Testis (tissue), 3 donors: ENCODE results near the gene PTCH2. TPM values are rescaled to one million over a fixed set of nuclear protein-coding genes. Genes with fewer than 3 reads are reported as not detected.
A peak's percentile ranks its signal among the peaks of the same experiment; 100 is the strongest.

Experiments used
- DNase-seq: peaks from one replicate; pipeline ENCODE4 v3.0.0-alpha.2; 2019
- H3K27ac ChIP-seq, 2 donors: fragments of 200-600 bp; sonication (generic); one replicate each; pipeline ENCODE4 v1.5.1; 2019
- H3K27me3 ChIP-seq: fragments of 200-600 bp; sonication (generic); one replicate; pipeline ENCODE4 v1.5.1; 2019
- H3K36me3 ChIP-seq: fragments of 200-600 bp; sonication (generic); one replicate; pipeline ENCODE4 v1.5.1; 2017; ENCODE audit warnings: low read depth; ENCODE audit errors: missing control alignments
- H3K4me1 ChIP-seq: fragments of 200-600 bp; sonication (generic); one replicate; pipeline ENCODE4 v1.5.1; 2019
- H3K4me3 ChIP-seq, 2 donors: fragments of 200-600 bp; sonication (generic); one replicate each; pipeline ENCODE4 v1.5.1; 2017 to 2019
- H3K9me3 ChIP-seq: fragments of 200-600 bp; sonication (generic); one replicate; pipeline ENCODE4 v1.5.1; 2017
- CTCF ChIP-seq, 3 experiments: fragments of 450-650 bp in 2 of 3; fragments of 200-600 bp in 1 of 3; sonication (generic) in 1 of 3; IDR thresholded peaks; one replicate each; pipeline ENCODE4 v1.5.1; 2016 to 2019; ENCODE audit warnings: antibody characterized with exemption in 3 of 3, mild to moderate bottlenecking in 2 of 3, moderate library complexity in 1 of 3
- POLR2A ChIP-seq: fragments of 450-650 bp; IDR thresholded peaks from one replicate; pipeline ENCODE4 v1.6.1; 2017; ENCODE audit warnings: antibody characterized with exemption, mild to moderate bottlenecking, moderate library complexity
- WGBS, 2 donors: methylation state at CpG; one replicate each; pipeline ENCODE4 v1.1.5; 2018; 5-methylcytosine and 5-hydroxymethylcytosine counted together
- intact Hi-C: fragments of 100-400 bp; cut with DNase I; formaldehyde crosslinking; loops from one replicate; pipeline ENCODE4 v1.15.1; 2023; ENCODE audit warnings: low total_unique reads
- polyA plus RNA-seq: library from polyadenylated mRNA; stranded (reverse); fragments of 350-450 nt; fragmentation: Illumina TruSeq; extraction: RNeasy Lipid Tissue Mini Kit (QIAGEN cat#74804); gene quantifications from one replicate; pipeline ENCODE4 v1.2.3, GENCODE V29; 2014; ENCODE audit warnings: low read depth, low replicate concordance; ENCODE audit not compliant: insufficient read depth
- total RNA-seq, 2 donors: library from RNA; depleted of rRNA; stranded (reverse); fragments of >200 nt; gene quantifications; one replicate each; pipeline ENCODE4 v1.2.3, GENCODE V29; 2016

PTCH2 gene
- total and polyA plus RNA-seq, 3 donors from 2014 or later = 15.2 to 47.8 (median 36.8) TPM

DNA sequence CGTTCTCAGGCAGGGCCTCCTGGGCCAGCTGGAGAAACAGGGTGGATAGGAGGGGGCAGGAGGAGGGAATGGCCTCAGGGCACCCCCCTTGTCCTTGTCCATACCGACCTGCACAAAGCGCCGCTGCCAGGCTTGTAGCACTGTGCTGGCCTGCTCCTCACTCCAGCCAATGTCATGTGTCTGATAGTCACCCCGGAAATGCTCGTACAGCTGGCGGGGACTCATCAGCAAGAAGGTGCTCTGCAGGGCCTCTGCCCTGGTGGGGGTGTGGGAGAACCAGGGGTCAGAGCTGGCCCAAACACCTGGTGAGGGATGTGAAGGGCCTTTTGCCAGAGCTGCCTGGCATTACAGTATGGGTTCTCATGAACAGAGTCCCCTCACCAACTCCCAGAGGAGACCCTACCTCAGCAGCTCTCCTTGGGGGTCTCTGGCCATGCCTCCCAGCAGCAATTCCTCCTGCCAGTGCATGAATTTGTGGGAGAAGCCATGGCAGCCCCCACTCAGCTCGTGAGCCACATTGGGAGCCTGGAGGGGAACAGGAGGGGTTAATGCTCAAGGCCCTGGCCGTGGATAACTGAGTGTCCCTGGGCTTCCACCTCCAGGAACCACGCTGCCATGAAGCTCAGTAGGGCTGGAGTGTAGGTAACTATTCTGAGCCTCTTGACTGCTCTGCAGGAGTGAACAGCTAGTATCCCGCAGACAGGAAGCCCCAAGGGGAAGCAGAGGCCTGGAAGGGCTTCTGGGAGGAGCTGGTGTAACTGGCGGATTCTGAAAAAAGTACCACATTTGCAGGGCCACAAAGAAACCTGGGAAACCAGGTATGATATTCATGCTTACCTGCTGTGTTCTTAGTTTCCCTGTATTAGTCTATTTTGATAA is 13.3 kb downstream of the PTCH2 start:
- peak overlapping the region in 1 of 2 donors; percentile 41 for H3K27ac ChIP-seq
- H3K4me3 ChIP-seq = no peak overlapping the region
- intact Hi-C loops = loop anchor here (10.0 kb wide), 1 partner anchor 185 kb away; the partner anchor contains the start of genes HECTD3 and UROD
- 45 to 62% methylated on average over 5 to 12 of the region's 12 CpGs for WGBS, 2 donors
- no peaks in the 10 kb centered on the region for H3K36me3 ChIP-seq
- no peak for DNase-seq
- H3K27me3 ChIP-seq = no peaks in the 10 kb centered on the region
- TF ChIP-seq CTCF (IDR thresholded peaks at IDR 0.05) = no peak
- no peak for TF ChIP-seq POLR2A
- peaks cover 42% of the 10 kb centered on the region for H3K4me1 ChIP-seq
- no peaks in the 10 kb centered on the region for H3K9me3 ChIP-seq

DNA sequence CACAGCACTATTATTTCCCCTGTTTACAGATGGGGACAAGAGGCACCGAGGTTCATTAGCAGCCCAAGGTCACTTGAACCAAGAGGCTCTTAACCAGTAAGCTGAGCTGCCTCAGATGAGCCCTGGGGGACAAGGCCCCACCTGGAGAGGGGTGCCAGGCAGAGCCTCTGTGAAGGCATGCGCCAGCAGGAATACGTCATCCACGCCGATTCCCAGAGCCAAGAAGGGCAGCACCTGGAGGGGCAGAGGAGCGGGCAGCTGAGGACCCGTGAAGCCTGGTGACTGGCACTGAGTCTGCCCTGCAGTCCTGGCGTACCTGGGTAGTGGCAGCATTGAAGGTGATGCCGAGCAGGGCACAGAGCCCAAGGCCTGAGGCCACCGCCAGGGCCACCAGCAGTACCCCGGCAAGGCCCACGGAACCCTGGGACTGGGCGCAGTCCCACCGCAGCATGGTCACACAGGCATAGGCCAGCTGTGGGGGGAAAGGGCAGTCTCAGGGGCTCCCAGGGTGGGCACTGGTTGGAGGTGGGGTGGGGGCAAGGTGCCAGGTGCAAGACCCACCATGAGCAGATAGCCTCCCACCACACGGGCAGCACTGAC is 14.1 kb downstream of the PTCH2 start:
- Histone ChIP-seq H3K9me3 (no peaks in the 10 kb centered on the region), H3K36me3 (no peaks in the 10 kb centered on the region), H3K4me1 (peaks cover 34% of the 10 kb centered on the region), H3K4me3 (no peak overlapping the region), H3K27me3 (no peaks in the 10 kb centered on the region), H3K27ac (no peak overlapping the region)
- DNase-seq = no peak
- 76 to 94% methylated on average over 9 to 12 of the region's 15 CpGs for WGBS, 2 donors
- intact Hi-C loops = no loop called here
- TF ChIP-seq POLR2A (no peak), CTCF (IDR thresholded peaks at IDR 0.05) (no peak)

DNA sequence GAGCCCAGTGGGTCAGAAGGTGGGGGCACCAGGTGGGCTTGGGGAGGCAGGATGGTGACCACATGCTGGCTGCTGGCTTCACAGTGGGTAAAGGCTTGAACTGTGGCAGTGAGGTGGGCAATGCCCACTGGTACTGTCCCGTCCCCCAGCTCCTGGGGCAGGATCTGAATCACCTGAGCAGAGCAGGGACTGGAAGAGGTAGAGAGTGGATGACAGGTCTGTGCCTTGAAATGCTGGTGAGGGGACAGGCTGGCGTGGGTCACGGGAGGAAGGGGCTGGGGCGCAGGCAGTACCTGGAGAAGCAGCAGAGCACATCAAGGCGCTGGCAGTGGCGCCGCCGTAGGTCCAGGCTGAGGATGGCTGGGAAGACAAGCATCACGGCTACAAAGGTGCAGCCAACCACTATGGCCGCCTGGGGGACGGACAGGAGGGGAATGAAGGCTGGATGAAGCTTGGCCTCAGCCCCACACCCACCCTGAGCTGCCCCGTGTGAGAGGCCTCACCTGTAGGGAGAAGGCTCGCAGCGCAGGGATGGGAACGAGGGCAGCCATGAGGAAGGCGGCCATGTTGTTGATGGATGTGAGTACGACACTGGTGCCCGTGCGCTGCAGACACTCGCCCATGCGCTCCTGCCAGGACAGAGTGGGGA is 14.9 kb downstream of the PTCH2 start:
- H3K27me3 ChIP-seq = no peaks in the 10 kb centered on the region
- peaks cover 25% of the 10 kb centered on the region for H3K4me1 ChIP-seq
- no peak for TF ChIP-seq POLR2A
- no peak for TF ChIP-seq CTCF (IDR thresholded peaks at IDR 0.05)
- no peak overlapping the region for H3K4me3 ChIP-seq
- H3K36me3 ChIP-seq = no peaks in the 10 kb centered on the region
- no peak overlapping the region for H3K27ac ChIP-seq
- H3K9me3 ChIP-seq = no peaks in the 10 kb centered on the region
- no peak for DNase-seq
- 91 to 92% methylated on average over 20 to 21 of the region's 21 CpGs for WGBS, 2 donors
- intact Hi-C loops = no loop called here

- intact Hi-C loops = no loop called here
- WGBS, 2 donors = 87 to 92% methylated on average over 11 to 28 of the region's 28 CpGs
- TF ChIP-seq POLR2A (no peak), CTCF (IDR thresholded peaks at IDR 0.05) (peak in 1 of 3 experiments; percentile 3)
- H3K27me3 ChIP-seq = no peaks in the 10 kb centered on the region
- peaks cover 18% of the 10 kb centered on the region for H3K4me1 ChIP-seq
- H3K4me3 ChIP-seq = no peak overlapping the region
- no peaks in the 10 kb centered on the region for H3K36me3 ChIP-seq
- peak overlapping the region in 1 of 2 donors; percentile 66 for H3K27ac ChIP-seq
- no peak for DNase-seq
- H3K9me3 ChIP-seq = no peaks in the 10 kb centered on the region
Measured at GRCh38 chr1:44827197-44828002, 15.7 kb downstream of the PTCH2 start.
